Fibroblast of skin of right biceps (primary cell): ENCODE data around the gene UROS.

Experiments
- DNase-seq: peaks from one replicate; pipeline ENCODE4 v3.0.0-alpha.2; 2013

UROS gene

GRCh38 chr10:125761961-125762360 lies 61.1 kb downstream of the UROS start:
- no peak for DNase-seq

- no peak for DNase-seq
These were observed 65.3 kb downstream of the UROS start for GRCh38 chr10:125757742-125758141.

DNA sequence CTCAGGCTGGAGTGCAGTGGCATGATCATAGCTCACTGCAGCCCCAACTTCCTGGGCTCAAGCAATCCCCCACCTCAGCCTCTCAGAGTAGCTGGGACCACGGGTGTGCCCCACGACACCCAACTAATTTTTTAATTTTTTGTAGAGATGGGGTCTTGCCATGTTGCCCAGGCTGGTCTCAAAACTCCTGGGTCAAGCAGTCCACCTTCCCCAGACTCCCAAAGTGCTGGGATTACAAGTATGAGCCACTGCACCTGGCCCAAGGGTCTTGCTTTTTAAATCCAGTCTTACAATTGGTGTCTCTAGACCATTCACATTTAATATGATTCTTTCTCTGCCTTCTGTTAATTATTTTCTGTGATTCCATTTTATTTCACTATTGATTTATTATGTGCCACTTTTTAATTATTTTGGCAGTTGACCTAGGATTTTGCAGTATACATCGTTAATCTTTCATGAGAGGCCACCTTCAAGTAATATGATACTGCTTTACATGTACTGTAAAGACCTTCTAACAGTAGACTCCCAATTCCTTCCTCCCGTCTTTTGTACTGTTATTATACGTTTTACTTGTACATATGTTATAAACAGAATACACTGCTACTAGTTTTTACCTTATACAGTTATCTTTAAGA lies 66.1 kb downstream of the UROS start:
- DNase-seq: no peak

DNA sequence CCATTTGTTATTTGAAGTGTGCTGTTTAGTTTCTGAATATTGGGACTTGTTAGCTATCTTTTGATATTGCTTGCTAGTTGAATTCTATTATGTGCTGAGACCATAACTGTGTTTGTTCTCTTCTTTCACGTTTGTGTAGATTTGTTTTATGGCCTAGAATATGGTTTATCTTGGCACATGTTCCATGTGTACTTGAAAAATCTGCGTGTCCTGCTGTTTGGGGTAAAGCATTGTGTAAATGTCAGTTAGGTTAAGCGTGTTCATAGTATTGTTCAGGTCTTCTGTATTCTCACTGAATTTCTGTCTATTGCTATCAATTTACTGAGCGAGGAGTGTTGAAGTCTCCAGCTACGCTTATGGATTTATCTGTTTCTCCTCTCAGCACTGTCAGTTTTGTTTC lies 66.9 kb downstream of the UROS start:
- DNase-seq: no peak

DNA sequence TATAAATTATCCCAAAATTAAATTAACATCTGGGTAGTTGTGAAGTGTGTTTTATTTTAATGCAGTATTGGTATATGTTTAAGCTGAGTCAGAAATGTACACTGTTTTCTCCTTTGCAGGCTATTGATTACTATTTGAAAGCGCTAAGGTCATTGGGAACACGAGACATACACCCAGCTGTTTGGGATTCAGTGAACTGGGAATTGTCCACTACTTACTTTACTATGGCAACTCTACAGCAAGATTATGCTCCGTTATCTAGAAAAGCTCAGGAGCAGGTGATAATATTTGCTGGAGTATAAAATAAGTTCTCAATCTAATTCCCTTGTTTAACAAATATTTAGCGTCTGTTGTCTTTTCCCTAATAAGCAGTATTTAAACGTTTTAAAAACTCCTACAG lies 75.6 kb downstream of the UROS start:
- no peak for DNase-seq

DNA sequence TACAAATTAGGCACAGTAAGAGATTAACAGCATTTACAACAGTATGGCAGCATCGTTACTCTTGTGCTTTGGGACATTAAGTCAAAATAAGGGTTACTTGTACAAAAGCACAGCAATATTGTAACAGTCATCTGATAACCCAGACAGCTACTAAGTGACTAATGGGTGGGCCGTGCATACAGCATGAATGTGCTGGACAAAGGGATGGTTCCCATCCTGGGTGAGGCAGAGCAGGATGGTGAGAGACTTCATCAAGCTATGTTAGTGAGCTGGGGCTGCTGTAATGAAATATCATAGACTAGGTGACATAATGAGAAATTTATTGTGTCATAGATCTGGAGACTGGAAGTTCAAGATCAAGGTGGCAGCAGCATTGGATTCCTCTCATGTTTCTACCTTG lies 78.1 kb downstream of the UROS start:
- no peak for DNase-seq

GRCh38 chr10:125742465-125742864 lies 80.6 kb downstream of the UROS start:
- DNase-seq: no peak

DNA sequence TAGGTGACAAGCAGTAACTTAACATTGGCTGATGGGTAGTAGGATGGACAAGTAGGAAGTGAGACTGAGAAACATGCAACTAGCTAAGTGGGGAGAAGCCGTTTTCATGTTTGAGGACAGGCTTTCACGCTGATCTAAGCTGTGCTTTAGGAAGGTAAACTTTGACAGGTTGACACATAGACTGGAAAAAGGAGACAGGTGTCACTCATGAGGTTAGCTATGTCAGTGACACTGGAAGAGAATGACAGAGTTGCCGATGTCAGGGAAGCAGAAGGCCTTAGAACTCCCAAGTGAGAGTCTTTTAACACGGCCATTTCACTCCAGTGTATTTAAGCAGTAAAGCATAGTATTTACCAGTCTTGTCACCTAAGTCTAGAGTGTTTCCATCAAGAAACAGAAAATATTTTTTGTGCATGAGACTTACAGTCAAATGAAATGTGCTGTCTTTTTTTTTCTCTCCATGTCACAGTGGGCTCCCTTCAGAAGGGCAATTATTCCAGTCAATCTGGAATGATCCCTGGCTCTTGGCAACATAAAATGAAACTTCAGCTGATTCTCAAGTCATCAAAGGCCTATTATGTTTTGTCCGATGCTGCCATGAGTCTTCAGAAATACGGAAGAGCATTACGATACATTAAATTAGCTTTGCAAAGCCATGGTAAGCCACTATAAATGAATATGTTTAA lies 82.9 kb downstream of the UROS start:
- no peak for DNase-seq
